GM12875 (cell line): ENCODE measurements around the gene MSI2.

Source experiments
- H3K4me3 ChIP-seq: one replicate; pipeline ENCODE4 v1.5.1; 2011; ENCODE audit warnings: low read depth, low read length, control low read depth
- TF ChIP-seq, protein P1 (sequence below): IDR thresholded peaks from 2 replicates; pipeline ENCODE4 v1.5.1; 2011; ENCODE audit warnings: low read depth, mild to moderate bottlenecking, control low read depth, inconsistent platforms, low read length, moderate library complexity, borderline replicate concordance; ENCODE audit not compliant: insufficient read depth

MSI2 gene

DNA sequence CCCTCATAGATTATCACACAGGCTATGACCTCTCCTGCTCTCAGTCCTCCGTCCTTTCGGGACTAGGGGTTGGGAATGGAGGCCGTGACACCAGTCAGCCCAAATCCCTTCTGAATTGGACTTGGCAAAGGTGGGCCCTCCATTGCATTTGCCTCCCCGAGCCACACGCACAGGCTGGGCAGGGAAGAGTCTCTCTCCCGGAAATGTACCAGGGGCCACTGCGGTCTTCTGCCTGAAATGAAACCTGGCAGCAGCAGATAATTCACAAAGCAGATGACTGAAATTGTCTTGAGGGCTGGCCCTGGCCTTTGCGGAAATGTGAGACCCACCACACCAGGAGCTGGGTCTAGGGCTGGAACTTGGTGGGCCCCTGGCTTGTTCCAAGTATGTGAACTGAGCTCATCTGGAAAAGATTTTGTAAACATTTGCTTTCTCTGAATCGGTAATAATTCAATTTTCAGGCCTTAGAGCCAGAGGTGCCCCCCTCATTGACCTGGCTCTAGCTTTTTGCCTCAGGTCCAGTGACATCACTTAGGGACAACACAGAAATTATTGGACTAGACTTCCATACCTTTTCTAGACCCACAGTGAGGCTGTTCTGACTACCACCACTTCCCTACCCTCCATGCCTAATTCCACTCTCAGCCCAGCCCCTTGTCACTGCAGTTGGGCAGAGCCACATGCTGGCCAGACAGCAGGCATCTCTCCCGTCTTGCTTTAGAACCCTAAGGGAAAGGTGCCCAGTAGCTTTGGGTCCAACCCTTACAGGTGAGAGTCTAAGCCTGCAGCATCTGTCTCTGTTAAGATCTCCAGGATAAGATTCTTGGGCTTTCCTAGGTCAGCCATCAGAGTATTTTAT lies 413.6 kb downstream of the MSI2 start:
- no peak overlapping the region for H3K4me3 ChIP-seq
- TF ChIP-seq, protein P1, sequence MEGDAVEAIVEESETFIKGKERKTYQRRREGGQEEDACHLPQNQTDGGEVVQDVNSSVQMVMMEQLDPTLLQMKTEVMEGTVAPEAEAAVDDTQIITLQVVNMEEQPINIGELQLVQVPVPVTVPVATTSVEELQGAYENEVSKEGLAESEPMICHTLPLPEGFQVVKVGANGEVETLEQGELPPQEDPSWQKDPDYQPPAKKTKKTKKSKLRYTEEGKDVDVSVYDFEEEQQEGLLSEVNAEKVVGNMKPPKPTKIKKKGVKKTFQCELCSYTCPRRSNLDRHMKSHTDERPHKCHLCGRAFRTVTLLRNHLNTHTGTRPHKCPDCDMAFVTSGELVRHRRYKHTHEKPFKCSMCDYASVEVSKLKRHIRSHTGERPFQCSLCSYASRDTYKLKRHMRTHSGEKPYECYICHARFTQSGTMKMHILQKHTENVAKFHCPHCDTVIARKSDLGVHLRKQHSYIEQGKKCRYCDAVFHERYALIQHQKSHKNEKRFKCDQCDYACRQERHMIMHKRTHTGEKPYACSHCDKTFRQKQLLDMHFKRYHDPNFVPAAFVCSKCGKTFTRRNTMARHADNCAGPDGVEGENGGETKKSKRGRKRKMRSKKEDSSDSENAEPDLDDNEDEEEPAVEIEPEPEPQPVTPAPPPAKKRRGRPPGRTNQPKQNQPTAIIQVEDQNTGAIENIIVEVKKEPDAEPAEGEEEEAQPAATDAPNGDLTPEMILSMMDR = no peak

DNA sequence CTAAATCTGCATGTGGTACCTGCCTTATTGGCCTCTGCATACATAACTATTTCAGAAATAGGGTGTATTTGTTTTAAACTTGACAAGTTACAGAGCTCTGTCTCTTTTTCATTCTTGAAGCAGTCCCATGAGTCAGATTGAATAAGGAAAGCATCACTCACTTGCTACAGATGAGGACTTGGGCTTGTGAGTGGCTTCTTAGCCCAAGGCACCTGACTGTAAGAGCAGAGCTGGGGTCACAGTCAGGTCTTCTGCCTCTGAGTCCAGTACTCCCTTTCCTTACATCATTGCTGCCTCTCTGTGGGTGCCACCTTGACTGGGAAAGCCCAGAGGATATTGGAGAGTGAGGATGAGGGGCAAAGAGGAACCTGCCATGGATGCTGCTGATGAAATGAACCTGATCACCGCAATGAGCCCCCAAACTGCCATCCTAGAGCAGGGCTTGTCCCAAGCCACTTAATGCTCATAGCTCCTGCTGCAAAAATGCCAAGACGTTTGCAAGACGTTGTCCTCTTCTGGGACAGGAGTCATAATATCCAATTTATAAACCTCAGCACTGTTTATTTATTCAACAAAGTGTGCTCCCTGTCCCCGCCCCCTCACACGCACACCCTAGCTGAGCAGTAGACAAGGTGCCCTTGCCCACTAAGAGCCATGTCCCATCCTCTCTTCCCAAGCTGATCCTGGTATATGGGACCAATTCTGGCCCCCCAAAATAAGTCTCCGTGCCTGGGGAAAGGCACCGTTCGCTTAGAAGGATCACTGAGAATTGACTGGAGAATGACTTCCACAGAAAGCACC lies 414.6 kb downstream of the MSI2 start:
- H3K4me3 ChIP-seq = no peak overlapping the region
- TF ChIP-seq, protein P1 = no peak

DNA sequence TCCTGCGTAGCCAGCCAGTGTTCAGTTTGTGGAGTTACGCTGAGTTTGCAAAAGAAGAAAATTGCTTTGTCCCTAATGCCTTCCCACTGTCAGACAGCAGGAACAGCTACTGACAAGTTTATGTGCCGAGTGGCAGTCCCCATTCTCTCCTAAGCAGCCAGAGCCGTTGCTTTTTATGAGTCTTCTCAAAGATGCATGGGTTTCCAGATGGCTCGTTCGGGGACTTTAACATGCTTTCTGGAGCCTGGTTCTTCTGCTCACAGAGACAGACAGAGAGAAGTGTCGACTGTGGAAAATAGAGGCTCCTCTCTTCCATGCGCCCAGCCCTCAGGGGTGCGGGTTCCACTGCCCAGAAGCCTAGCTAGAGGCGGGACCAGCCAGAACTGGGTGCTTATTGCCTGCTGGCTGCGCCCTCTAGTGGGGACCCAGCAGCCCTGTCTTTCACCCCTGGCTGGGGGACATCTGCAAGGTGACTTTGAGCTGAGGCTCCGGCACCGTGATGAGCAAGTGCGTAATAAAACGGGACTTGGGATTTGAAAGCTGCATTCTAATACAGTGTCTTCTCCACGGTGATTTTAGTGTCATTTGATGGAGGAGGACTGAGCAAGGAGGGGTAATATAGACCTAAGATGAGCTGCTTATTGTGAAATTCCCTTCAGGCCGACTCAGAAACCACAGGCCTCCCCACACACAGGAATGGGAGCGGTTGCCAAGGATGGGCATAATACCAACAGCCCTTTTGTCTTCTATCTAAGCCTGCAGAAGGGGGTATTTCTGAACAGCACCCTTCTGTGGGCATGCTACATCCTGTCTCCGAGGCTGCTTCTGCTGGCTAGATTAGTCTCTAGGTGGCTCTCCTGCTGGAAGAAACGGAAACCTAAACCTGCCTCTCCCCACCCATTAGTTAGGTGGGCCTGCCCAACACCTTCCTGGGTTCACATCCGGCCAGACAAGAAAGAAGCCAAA lies 415.6 kb downstream of the MSI2 start:
- no peak overlapping the region for H3K4me3 ChIP-seq
- TF ChIP-seq, protein P1 = peak; percentile 94

DNA sequence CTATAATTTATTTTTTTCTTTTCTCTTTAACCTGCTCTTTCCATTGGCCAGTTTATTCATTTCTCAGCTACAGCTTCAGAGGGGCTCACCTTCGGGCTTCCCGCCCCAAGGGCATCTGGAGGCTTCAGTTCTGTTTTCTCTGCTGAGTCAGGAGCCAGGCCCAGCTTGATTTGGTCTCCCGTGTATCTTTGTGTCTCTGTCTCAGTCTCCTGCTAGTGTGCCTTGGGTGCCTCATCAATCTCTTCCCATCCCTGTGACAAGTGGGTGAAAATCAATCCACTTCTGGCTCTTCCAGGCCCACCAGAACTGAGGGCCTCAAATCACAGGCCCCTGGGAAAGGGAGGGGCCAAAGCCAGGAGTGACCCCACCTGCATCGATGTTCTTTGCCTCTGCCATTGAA lies 416.6 kb downstream of the MSI2 start:
- no peak overlapping the region for H3K4me3 ChIP-seq

DNA sequence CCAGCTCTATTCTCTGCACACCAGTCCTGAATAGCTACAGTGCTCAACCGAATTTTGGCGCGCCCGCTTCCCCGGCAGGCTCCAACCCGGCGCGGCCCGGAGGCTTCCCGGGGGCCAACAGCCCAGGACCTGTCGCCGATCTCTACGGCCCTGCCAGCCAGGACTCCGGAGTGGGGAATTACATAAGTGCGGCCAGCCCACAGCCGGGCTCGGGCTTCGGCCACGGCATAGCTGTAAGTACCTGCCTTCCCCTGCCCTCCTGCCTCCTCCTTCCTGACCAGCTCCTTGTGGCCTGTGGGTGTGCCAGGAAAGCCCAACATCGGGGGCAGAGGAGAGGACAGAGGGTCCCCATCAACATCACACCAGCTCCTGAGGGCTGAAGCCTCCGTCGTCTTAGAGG lies 418.6 kb downstream of the MSI2 start:
- TF ChIP-seq, protein P1 = no peak
- H3K4me3 ChIP-seq = no peak overlapping the region

More for the DNA sequence above, 416.6 kb downstream of the MSI2 start:
- TF ChIP-seq, protein P1 = no peak
